ENCODE data around the gene HBD.
"Not testable (repeated sequence)": the region's sequence is repeated elsewhere in the genome, so short reads cannot be mapped to it uniquely, and the experiment has no call there.

The HBD gene

DNA sequence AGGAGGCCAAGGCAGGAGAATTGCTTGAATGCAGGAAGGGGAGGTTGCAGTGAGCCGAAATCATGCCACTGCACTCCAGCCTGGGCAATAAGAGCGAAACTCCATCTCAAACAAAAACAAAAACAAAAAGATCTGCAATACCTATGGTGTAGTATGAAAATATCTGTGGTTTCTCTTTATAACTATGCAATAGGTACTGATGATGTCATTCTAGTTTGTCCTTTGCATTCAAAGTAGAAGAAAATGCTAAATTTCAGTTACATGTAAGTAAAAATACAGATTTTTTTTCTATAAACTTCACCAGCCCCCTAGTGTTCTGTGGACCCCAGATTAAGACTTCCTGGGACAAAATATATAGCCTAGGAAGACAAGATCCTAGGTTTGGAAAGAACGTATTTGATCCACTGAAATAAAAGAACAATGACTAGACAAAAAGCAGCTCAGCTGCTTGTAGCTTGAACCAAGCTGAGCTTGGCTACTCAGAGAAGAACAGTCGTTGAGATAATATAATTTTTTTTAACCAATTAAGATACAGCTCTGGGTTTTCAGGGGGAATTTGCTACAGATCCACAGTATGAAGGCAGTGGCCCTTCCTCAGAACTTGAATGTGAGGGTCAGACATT, 38.2 kb upstream of the HBD start:
- FAIRE-seq (no peak), DNase-seq (ENCODE audit: insufficient read length) (no peak)
- TF ChIP-seq POLR2AphosphoS5 (IDR thresholded peaks at IDR 0.05; ENCODE audit: low read depth, low read length) (no peak), POLR2A (IDR thresholded peaks at IDR 0.05; ENCODE audit: low read depth, low read length) (no peak), TAF1 (IDR thresholded peaks at IDR 0.05; ENCODE audit: borderline replicate concordance, low read depth, low read length) (no peak)

DNA sequence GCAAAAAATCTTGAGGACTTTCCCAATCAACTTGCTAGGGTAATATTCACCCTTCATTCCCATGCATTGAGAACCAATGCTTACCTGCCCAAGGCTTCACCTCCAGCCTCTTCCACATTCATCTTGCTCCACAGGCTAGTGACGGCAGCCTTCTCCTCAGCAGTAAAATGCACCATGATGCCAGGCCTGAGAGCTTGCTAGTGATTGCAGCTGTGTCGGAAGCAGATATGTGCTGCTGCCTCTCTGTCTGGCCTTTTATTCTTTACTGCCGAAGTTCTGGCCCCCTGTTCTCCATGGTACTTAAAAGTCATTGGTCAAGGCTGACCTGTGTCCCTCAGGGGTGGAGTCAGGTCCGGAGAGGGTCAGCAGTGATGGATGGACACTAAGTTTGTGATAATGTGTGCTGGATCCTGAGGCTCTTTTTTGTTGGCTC, 35.4 kb upstream of the HBD start, which contains the start of gene HBE1:
TSS of gene HBE1 (minus strand) at position 231 of the 433 bp plus-strand sequence. CDS start at position 176, 55 bp downstream.
- FAIRE-seq, result no peak
- DNase-seq (ENCODE audit: insufficient read length), result no peak
- TF ChIP-seq TAF1 (IDR thresholded peaks at IDR 0.05; ENCODE audit: borderline replicate concordance, low read depth, low read length), result no peak
- TF ChIP-seq POLR2AphosphoS5 (IDR thresholded peaks at IDR 0.05; ENCODE audit: low read depth, low read length), result no peak
- TF ChIP-seq POLR2A (IDR thresholded peaks at IDR 0.05; ENCODE audit: low read depth, low read length), result no peak

DNA sequence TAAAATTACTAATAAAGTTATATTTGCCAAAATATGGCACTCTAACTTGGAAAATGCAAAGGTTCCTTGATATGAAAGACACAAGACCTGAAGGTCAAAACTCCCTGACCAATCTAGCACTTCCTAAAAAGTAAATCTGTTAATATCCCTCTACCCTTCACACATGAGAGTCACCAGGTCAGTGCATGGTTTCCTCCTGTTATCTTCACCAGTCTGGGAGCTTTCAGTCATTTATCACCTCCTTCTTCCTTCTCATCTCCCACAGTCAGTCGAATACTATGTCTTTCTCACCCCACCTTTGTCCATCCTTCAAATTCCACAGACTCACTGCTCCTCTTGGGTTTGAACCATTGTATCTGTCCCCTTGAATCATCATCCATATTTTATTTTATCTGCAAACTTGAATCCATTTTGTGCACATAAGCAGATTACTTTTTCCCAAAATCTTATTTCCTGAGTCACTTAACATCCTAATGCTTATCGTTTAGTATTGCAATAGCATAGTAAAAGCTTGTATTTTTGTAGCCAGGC, 32.8 kb upstream of the HBD start:
- no peak for FAIRE-seq
- no peak for DNase-seq (ENCODE audit: insufficient read length)
- TF ChIP-seq TAF1 (IDR thresholded peaks at IDR 0.05; ENCODE audit: borderline replicate concordance, low read depth, low read length) (no peak), POLR2AphosphoS5 (IDR thresholded peaks at IDR 0.05; ENCODE audit: low read depth, low read length) (no peak), POLR2A (IDR thresholded peaks at IDR 0.05; ENCODE audit: low read depth, low read length) (no peak)

DNA sequence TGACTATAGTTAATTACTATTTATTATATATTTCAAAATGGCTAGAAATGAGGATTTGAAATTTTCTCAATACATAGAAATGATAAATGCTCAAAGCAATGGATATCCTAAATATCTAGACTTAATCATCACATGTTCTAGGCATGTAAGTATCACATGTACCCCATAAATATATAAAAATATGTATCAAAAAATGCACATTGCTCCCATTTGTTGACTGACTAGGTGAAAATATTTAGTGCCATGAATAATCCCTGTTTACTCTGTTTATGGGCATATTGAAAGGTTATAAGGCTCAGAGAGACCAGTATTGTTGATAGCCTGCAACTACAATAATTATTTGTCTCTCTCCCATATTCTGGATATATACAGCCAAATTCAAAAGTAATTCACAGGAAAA, 32.3 kb upstream of the HBD start:
- DNase-seq (ENCODE audit: insufficient read length), result no peak
- FAIRE-seq, result no peak
- TF ChIP-seq TAF1 (IDR thresholded peaks at IDR 0.05; ENCODE audit: borderline replicate concordance, low read depth, low read length), result no peak
- TF ChIP-seq POLR2AphosphoS5 (IDR thresholded peaks at IDR 0.05; ENCODE audit: low read depth, low read length), result no peak
- TF ChIP-seq POLR2A (IDR thresholded peaks at IDR 0.05; ENCODE audit: low read depth, low read length), result no peak

DNA sequence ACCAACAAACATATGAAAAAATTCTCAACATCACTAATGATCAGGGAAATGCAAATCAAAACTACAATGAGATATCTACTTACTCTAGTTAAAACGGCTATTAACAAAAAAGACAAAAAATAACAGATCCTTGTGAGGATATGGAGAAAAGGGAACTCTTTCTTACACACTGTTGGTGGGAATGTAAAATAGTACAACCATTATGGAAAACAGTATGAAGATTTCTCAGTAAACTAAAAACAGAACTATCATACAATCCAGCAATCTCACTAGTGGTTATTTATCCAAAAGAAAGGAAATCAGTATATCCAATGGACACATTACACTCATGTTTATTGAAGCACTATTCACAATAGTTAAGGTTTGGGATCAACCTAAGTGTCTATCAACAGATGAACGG, 31.5 kb upstream of the HBD start:
- FAIRE-seq (no peak), DNase-seq (ENCODE audit: insufficient read length) (no peak)
- TF ChIP-seq POLR2A (IDR thresholded peaks at IDR 0.05; ENCODE audit: low read depth, low read length) (no peak), POLR2AphosphoS5 (IDR thresholded peaks at IDR 0.05; ENCODE audit: low read depth, low read length) (no peak), TAF1 (IDR thresholded peaks at IDR 0.05; ENCODE audit: borderline replicate concordance, low read depth, low read length) (no peak)

DNA sequence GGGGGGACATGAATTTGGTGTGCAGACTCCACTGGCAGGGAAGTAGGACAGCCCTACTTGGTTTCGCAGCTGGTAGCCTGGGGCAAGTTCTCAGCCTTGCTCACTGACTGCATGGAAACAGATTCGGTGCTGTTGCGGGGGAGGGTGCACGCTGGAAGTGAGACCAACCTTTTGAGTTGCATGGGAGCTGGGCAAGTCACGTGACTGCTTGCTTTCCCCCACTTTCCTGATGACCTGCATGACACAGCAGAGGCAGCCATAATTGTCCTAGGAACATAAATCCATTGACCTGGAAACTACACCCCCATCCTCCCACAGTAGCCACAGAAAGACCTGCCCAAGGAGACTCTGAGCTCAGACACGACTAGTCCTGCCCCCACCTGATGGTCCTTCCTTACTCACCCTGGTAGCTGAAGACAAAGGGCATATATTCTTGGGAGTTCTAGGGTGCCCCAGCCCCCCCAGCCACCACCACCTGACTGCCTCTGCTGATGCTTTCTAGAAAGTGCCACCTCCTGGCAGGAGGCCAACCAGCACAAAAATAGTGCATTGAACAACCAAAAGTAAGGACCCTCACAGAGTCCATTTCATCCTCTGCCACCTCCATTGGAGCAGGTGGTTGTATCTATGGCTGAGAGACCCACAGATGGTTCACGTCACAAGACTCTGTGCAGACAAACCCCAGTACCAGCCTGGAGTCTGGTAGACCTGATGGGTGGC, 24.4 kb upstream of the HBD start:
- DNase-seq (ENCODE audit: insufficient read length) (no peak), FAIRE-seq (no peak)
- TF ChIP-seq POLR2A (IDR thresholded peaks at IDR 0.05; ENCODE audit: low read depth, low read length), result no peak
- TF ChIP-seq TAF1 (IDR thresholded peaks at IDR 0.05; ENCODE audit: borderline replicate concordance, low read depth, low read length), result no peak
- no peak for TF ChIP-seq POLR2AphosphoS5 (IDR thresholded peaks at IDR 0.05; ENCODE audit: low read depth, low read length)

DNA sequence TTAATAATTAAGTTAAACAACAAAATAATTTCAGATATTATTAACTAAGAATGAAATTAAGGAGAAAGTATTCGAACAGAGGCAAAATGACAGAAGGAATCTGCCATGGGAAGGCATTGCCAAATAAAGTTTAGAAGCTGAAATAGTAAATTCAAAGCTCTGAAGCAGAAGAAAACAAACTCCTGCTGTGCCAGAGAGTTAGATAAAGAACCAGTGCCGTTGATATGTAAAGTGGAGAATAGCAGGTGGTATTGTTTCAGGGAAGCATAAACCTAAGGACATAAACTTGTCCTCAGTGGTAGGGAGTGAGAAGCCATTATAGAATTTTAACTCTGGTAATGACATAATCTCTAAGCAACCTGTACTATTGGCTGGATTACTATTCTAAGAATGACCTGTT, 23.0 kb upstream of the HBD start:
- FAIRE-seq (no peak), DNase-seq (ENCODE audit: insufficient read length) (no peak)
- TF ChIP-seq POLR2AphosphoS5 (IDR thresholded peaks at IDR 0.05; ENCODE audit: low read depth, low read length) (no peak), TAF1 (IDR thresholded peaks at IDR 0.05; ENCODE audit: borderline replicate concordance, low read depth, low read length) (no peak), POLR2A (IDR thresholded peaks at IDR 0.05; ENCODE audit: low read depth, low read length) (no peak)

DNA sequence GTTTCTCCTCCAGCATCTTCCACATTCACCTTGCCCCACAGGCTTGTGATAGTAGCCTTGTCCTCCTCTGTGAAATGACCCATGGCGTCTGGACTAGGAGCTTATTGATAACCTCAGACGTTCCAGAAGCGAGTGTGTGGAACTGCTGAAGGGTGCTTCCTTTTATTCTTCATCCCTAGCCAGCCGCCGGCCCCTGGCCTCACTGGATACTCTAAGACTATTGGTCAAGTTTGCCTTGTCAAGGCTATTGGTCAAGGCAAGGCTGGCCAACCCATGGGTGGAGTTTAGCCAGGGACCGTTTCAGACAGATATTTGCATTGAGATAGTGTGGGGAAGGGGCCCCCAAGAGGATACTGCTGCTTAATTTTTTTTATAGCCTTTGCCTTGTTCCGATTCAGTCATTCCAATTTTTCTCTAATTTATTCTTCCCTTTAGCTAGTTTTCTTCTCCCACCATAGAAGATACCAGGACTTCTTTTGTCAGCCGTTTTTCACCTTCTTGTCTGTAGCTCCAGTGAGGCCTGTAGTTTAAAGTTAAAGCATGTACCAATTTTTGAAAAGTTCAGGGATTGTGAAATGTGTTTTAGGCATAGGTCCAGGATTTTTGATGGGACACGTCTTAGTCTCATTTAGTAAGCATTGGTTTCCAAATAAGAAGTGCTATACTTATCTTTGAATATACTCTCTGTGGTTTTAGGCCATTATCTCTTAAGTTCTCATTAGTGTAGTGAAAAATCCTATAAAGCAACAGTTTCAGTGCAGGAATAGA, 20.5 kb upstream of the HBD start, which contains the start of gene HBG2:
TSS of gene HBG2 (minus strand) at position 136 of the 768 bp plus-strand sequence. CDS start at position 83, 53 bp downstream.
- not testable (repeated sequence) for DNase-seq (ENCODE audit: insufficient read length); FAIRE-seq

DNA sequence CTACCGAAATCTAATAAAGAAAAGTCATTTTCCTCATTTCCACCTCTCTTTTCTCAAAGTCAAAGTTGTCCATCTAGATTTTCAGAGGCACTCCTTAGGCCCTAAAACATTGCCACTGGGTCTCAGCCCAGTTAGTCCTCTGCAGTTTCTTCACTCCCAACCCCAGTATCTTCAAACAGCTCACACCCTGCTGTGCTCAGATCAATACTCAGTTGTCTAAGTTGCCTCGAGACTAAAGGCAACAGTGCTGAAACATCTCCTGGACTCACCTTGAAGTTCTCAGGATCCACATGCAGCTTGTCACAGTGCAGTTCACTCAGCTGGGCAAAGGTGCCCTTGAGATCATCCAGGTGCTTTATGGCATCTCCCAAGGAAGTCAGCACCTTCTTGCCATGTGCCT, 19.7 kb upstream of the HBD start:
- DNase-seq (ENCODE audit: insufficient read length); FAIRE-seq: not testable (repeated sequence)

DNA sequence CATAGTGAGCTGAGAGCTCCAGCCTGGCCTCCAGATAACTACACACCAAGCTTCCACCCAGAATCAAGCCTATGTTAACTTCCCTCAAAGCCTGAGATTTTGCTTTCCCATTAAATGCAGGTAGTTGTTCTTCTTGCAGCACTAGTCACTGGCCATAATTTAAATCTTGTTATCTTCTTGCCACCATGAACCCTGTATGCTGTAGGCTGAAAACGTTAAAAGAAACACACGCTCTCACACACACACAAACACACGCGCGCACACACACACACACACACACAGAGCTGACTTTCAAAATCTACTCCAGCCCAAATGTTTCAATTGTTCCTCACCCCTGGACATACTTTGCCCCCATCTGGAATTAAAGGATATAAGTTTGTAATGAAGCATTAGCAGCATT, 19.2 kb upstream of the HBD start:
- FAIRE-seq; DNase-seq (ENCODE audit: insufficient read length): not testable (repeated sequence)

DNA sequence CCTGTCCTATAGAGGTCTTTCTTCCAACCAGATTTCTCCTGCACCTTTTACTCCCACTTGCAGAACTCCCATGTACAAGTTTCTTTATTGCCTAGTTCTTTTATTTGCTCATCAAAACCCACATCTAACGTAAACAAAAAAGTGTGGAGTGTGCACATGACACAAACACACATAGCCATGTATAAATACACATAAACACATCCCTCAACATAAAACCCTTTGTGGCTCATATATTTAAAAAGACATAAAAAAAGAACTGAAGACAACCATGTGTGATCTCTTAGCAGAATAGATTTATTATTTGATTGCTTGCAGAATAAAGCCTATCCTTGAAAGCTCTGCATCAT, 18.6 kb upstream of the HBD start:
- FAIRE-seq (no peak), DNase-seq (ENCODE audit: insufficient read length) (no peak)
- TF ChIP-seq POLR2A (IDR thresholded peaks at IDR 0.05; ENCODE audit: low read depth, low read length) (no peak), TAF1 (IDR thresholded peaks at IDR 0.05; ENCODE audit: borderline replicate concordance, low read depth, low read length) (no peak), POLR2AphosphoS5 (IDR thresholded peaks at IDR 0.05; ENCODE audit: low read depth, low read length) (no peak)
